Vagina (tissue), 2 donors: ENCODE data around the gene CRACR2B. TPM values are rescaled to one million over a fixed set of nuclear protein-coding genes. Genes with fewer than 3 reads are reported as not detected.

Experiments used
- DNase-seq, 2 donors: peaks; one replicate each; pipeline ENCODE4 v3.0.0-alpha.2; 2017; ENCODE audit errors: extremely low spot score in 2 of 2
- H3K27ac ChIP-seq: fragments of 200-600 bp; sonication (generic); one replicate; pipeline ENCODE4 v1.5.1; 2019
- H3K27me3 ChIP-seq: fragments of 200-600 bp; sonication (generic); one replicate; pipeline ENCODE4 v1.5.1; 2019
- H3K36me3 ChIP-seq, 2 donors: fragments of 200-600 bp; sonication (generic); one replicate each; pipeline ENCODE4 v1.5.1; 2017 to 2019
- H3K4me1 ChIP-seq: fragments of 200-600 bp; sonication (generic); one replicate; pipeline ENCODE4 v1.5.1; 2019
- H3K4me3 ChIP-seq, 2 donors: fragments of 200-600 bp; sonication (generic); 1 replicate in 1 of 2; 2 replicates in 1 of 2; pipeline ENCODE4 v1.5.1; 2016 to 2019
- H3K9me3 ChIP-seq: fragments of 200-600 bp; sonication (generic); one replicate; pipeline ENCODE4 v1.5.1; 2019
- CTCF ChIP-seq, 3 experiments: fragments of 450-650 bp in 2 of 3; fragments of 200-600 bp in 1 of 3; sonication (generic) in 1 of 3; IDR thresholded peaks; one replicate each; pipeline ENCODE4 v1.5.1; 2017 to 2019; ENCODE audit warnings: antibody characterized with exemption in 3 of 3, mild to moderate bottlenecking in 2 of 3, moderate library complexity in 2 of 3
- POLR2A ChIP-seq, 2 donors: fragments of 450-650 bp; IDR thresholded peaks; one replicate each; pipeline ENCODE4 v1.6.1; 2017; ENCODE audit warnings: antibody characterized with exemption in 2 of 2, mild to moderate bottlenecking in 2 of 2, moderate library complexity in 2 of 2
- POLR2AphosphoS5 ChIP-seq, 2 donors: sonication (generic); formaldehyde crosslinking; IDR thresholded peaks; one replicate each; pipeline ENCODE4 v1.9.0; 2017; ENCODE audit warnings: antibody characterized with exemption in 2 of 2, mild to moderate bottlenecking in 2 of 2, low read depth in 1 of 2; ENCODE audit not compliant: insufficient read depth in 1 of 2
- intact Hi-C: fragments of 100-400 bp; cut with DNase I; formaldehyde crosslinking; loops from one replicate; pipeline ENCODE4 v1.15.1; 2023
- total RNA-seq: library from RNA; depleted of rRNA; stranded (reverse); fragments of >200 nt; gene quantifications from one replicate; pipeline ENCODE4 v1.2.3, GENCODE V29; 2016

CRACR2B gene
- total RNA-seq, 1 donor from 2014 or later = 4.9 TPM

GRCh38 chr11:866481-866880 is 38.8 kb downstream of the CRACR2B start:
- DNase-seq = no peak
- peaks cover 12% of the 10 kb centered on the region for H3K4me1 ChIP-seq
- H3K9me3 ChIP-seq = no peaks in the 10 kb centered on the region
- intact Hi-C loops = no loop called here
- no peak for TF ChIP-seq POLR2AphosphoS5 (IDR thresholded peaks at IDR 0.05; ENCODE audit: insufficient read depth in 1 of 2, low read depth in 1 of 2)
- TF ChIP-seq POLR2A (IDR thresholded peaks at IDR 0.05) = no peak
- no peak overlapping the region for H3K27ac ChIP-seq
- no peak overlapping the region for H3K4me3 ChIP-seq
- H3K27me3 ChIP-seq = no peaks in the 10 kb centered on the region
- H3K36me3 ChIP-seq = peaks cover 0 to 12% of the 10 kb centered on the region in 2 donors

- Histone ChIP-seq H3K36me3 (peaks cover 0 to 8% of the 10 kb centered on the region in 2 donors), H3K27ac (no peak overlapping the region), H3K9me3 (no peaks in the 10 kb centered on the region), H3K27me3 (no peaks in the 10 kb centered on the region), H3K4me1 (no peaks in the 10 kb centered on the region), H3K4me3 (no peak overlapping the region)
- no peak for DNase-seq
- TF ChIP-seq CTCF (IDR thresholded peaks at IDR 0.05) = no peak
- TF ChIP-seq POLR2AphosphoS5 (IDR thresholded peaks at IDR 0.05; ENCODE audit: insufficient read depth in 1 of 2, low read depth in 1 of 2) = no peak
- TF ChIP-seq POLR2A (IDR thresholded peaks at IDR 0.05) = no peak
- intact Hi-C loops = no loop called here
These were observed 40.2 kb downstream of the CRACR2B start for GRCh38 chr11:867856-868358.

GRCh38 chr11:868394-868793 is 40.7 kb downstream of the CRACR2B start:
- no peak for DNase-seq
- Histone ChIP-seq H3K4me3 (no peak overlapping the region), H3K27me3 (no peaks in the 10 kb centered on the region), H3K36me3 (peaks cover 0 to 5% of the 10 kb centered on the region in 2 donors), H3K9me3 (no peaks in the 10 kb centered on the region), H3K27ac (no peak overlapping the region), H3K4me1 (no peaks in the 10 kb centered on the region)
- intact Hi-C loops = no loop called here
- no peak for TF ChIP-seq POLR2AphosphoS5 (IDR thresholded peaks at IDR 0.05; ENCODE audit: insufficient read depth in 1 of 2, low read depth in 1 of 2)
- TF ChIP-seq CTCF (IDR thresholded peaks at IDR 0.05) = no peak
- no peak for TF ChIP-seq POLR2A (IDR thresholded peaks at IDR 0.05)

GRCh38 chr11:868802-869201 is 41.1 kb downstream of the CRACR2B start:
- peaks cover 0 to 5% of the 10 kb centered on the region in 2 donors for H3K36me3 ChIP-seq
- H3K27ac ChIP-seq = no peak overlapping the region
- no peak overlapping the region for H3K4me3 ChIP-seq
- H3K4me1 ChIP-seq = no peaks in the 10 kb centered on the region
- H3K9me3 ChIP-seq = no peaks in the 10 kb centered on the region
- TF ChIP-seq CTCF (IDR thresholded peaks at IDR 0.05) (no peak), POLR2AphosphoS5 (IDR thresholded peaks at IDR 0.05; ENCODE audit: insufficient read depth in 1 of 2, low read depth in 1 of 2) (no peak), POLR2A (IDR thresholded peaks at IDR 0.05) (no peak)
- DNase-seq = no peak
- intact Hi-C loops = no loop called here
- no peaks in the 10 kb centered on the region for H3K27me3 ChIP-seq

GRCh38 chr11:869399-870126 is 41.8 kb downstream of the CRACR2B start:
- H3K9me3 ChIP-seq = no peaks in the 10 kb centered on the region
- TF ChIP-seq POLR2A (IDR thresholded peaks at IDR 0.05) = no peak
- no peak for TF ChIP-seq CTCF (IDR thresholded peaks at IDR 0.05)
- no peaks in the 10 kb centered on the region for H3K4me1 ChIP-seq
- no peak overlapping the region for H3K27ac ChIP-seq
- H3K27me3 ChIP-seq = no peaks in the 10 kb centered on the region
- no peak overlapping the region for H3K4me3 ChIP-seq
- peaks cover 0 to 5% of the 10 kb centered on the region in 2 donors for H3K36me3 ChIP-seq
- DNase-seq = no peak
- intact Hi-C loops = no loop called here
